Stomach (tissue), 9 donors: ENCODE measurements around the gene AP3B1. TPM values are rescaled to one million over a fixed set of nuclear protein-coding genes. Genes with fewer than 3 reads are reported as not detected.
A peak's percentile ranks its signal among the peaks of the same experiment; 100 is the strongest.

ENCODE experiments used
- DNase-seq, 2 donors: peaks; one replicate each; pipeline versions ENCODE4 v3.0.0 to v3.0.0-alpha.2; 2013 to 2019
- H3K27ac ChIP-seq, 5 donors: fragments of 200-600 bp in 4 of 5; sonication (generic) in 4 of 5; one replicate each; pipeline ENCODE4 v1.5.1; 2013 to 2019; ENCODE audit warnings: mild to moderate bottlenecking in 1 of 5, moderate library complexity in 1 of 5
- H3K27me3 ChIP-seq, 3 donors: fragments of 200-600 bp; sonication (generic); one replicate each; pipeline ENCODE4 v1.5.1; 2017 to 2019; ENCODE audit warnings: mixed run types in 1 of 3
- H3K36me3 ChIP-seq, 4 donors: fragments of 200-600 bp; sonication (generic); 1 replicate in 3 of 4; 2 replicates in 1 of 4; pipeline ENCODE4 v1.5.1; 2016 to 2019
- H3K4me1 ChIP-seq, 4 donors: fragments of 200-600 bp; sonication (generic); one replicate each; pipeline ENCODE4 v1.5.1; 2016 to 2019
- H3K4me3 ChIP-seq, 4 donors: fragments of 200-600 bp; sonication (generic) in 3 of 4; one replicate each; pipeline ENCODE4 v1.5.1; 2016 to 2019; ENCODE audit warnings: mild to moderate bottlenecking in 1 of 4
- H3K9me3 ChIP-seq, 4 donors: fragments of 200-600 bp; sonication (generic); one replicate each; pipeline ENCODE4 v1.5.1; 2016 to 2019
- CTCF ChIP-seq, 7 experiments: fragments of 450-650 bp in 4 of 7; fragments of 200-600 bp in 3 of 7; sonication (generic) in 3 of 7; IDR thresholded peaks; one replicate each; pipeline ENCODE4 v1.5.1; 2016 to 2019; ENCODE audit warnings: antibody characterized with exemption in 7 of 7, control low read depth in 2 of 7, mild to moderate bottlenecking in 1 of 7
- EP300 ChIP-seq: sonication (generic); formaldehyde crosslinking; IDR thresholded peaks from one replicate; pipeline ENCODE4 v1.6.1; 2017; ENCODE audit warnings: antibody characterized with exemption
- POLR2A ChIP-seq, 4 donors: fragments of 450-650 bp; IDR thresholded peaks; one replicate each; pipeline ENCODE4 v1.6.1; 2016; ENCODE audit warnings: antibody characterized with exemption in 4 of 4, control low read depth in 2 of 4, mild to moderate bottlenecking in 1 of 4, moderate library complexity in 1 of 4
- POLR2AphosphoS5 ChIP-seq, 3 donors: sonication (generic); formaldehyde crosslinking; IDR thresholded peaks; one replicate each; pipeline ENCODE4 v1.6.1; 2016; ENCODE audit warnings: antibody characterized with exemption in 3 of 3
- WGBS, 5 donors: extraction: QIAGEN DNeasy Blood & Tissue Kit in 3 of 5; methylation state at CpG; one replicate each; pipeline versions ENCODE4 v1.1.5 to v1.1.7; 2013 to 2018; 5-methylcytosine and 5-hydroxymethylcytosine counted together
- intact Hi-C: fragments of 100-400 bp; cut with DNase I; formaldehyde crosslinking; loops from one replicate; pipeline ENCODE4 v1.15.1; 2023; ENCODE audit warnings: low total_unique reads
- polyA plus RNA-seq, 3 donors: library from polyadenylated mRNA; stranded (reverse); fragments of 200-250 nt; gene quantifications; one replicate each; pipeline ENCODE4 v1.2.3, GENCODE V29; 2013
- total RNA-seq, 5 donors: library from RNA; depleted of rRNA; stranded (reverse); fragments of >200 nt; gene quantifications; one replicate each; pipeline versions ENCODE4 v1.1.0 to v1.2.3, GENCODE V29; 2014 to 2016
- donor health status: healthy with polysubstance abuse.
- donor health status: Bipolar disorder and iron deficiency.
- donor health status: healthy.

Gene AP3B1
- total and polyA plus RNA-seq, 8 donors = 15.2 to 81.0 (median 23.5) TPM

GRCh38 chr5:77960305-77960704 lies 334.2 kb downstream of the AP3B1 start:
- intact Hi-C loops = no loop called here
- no peak for DNase-seq
- TF ChIP-seq EP300 = no peak
- TF ChIP-seq CTCF (IDR thresholded peaks at IDR 0.05) = no peak
- no peak for TF ChIP-seq POLR2AphosphoS5 (IDR thresholded peaks at IDR 0.05)
- no peak for TF ChIP-seq POLR2A (IDR thresholded peaks at IDR 0.05)
- 43 to 78% (median 57%) methylated on average over 1 of the region's 1 CpG for WGBS, 5 donors
- no peak overlapping the region for H3K27ac ChIP-seq
- peaks cover 0 to 5% (median 0%) of the 10 kb centered on the region in 4 donors for H3K9me3 ChIP-seq
- no peak overlapping the region for H3K4me3 ChIP-seq
- no peaks in the 10 kb centered on the region for H3K36me3 ChIP-seq
- H3K27me3 ChIP-seq = peaks cover 0 to 51% (median 29%) of the 10 kb centered on the region in 3 donors
- H3K4me1 ChIP-seq = peaks cover 6 to 12% (median 9%) of the 10 kb centered on the region in 4 donors

- Histone ChIP-seq H3K27me3 (peaks cover 0 to 51% (median 29%) of the 10 kb centered on the region in 3 donors), H3K27ac (no peak overlapping the region), H3K4me1 (peaks cover 6 to 12% (median 9%) of the 10 kb centered on the region in 4 donors), H3K4me3 (no peak overlapping the region), H3K36me3 (no peaks in the 10 kb centered on the region), H3K9me3 (peaks cover 0 to 5% (median 0%) of the 10 kb centered on the region in 4 donors)
- intact Hi-C loops = no loop called here
- no peak for DNase-seq
- 31 to 55% (median 39%) methylated on average over 12 of the region's 12 CpGs for WGBS, 5 donors
- TF ChIP-seq POLR2A (IDR thresholded peaks at IDR 0.05) (no peak), EP300 (no peak), CTCF (IDR thresholded peaks at IDR 0.05) (no peak), POLR2AphosphoS5 (IDR thresholded peaks at IDR 0.05) (no peak)
Measured at GRCh38 chr5:77958642-77959330, 335.7 kb downstream of the AP3B1 start.

GRCh38 chr5:77957931-77958521 lies 336.5 kb downstream of the AP3B1 start:
- Histone ChIP-seq H3K36me3 (no peaks in the 10 kb centered on the region), H3K4me1 (peaks cover 6 to 12% (median 9%) of the 10 kb centered on the region in 4 donors), H3K4me3 (peak overlapping the region in 2 of 4 donors; percentile 13 to 19), H3K9me3 (peaks cover 0 to 5% (median 0%) of the 10 kb centered on the region in 4 donors), H3K27me3 (peaks cover 0 to 46% (median 29%) of the 10 kb centered on the region in 3 donors), H3K27ac (no peak overlapping the region)
- TF ChIP-seq POLR2AphosphoS5 (IDR thresholded peaks at IDR 0.05) (no peak), POLR2A (IDR thresholded peaks at IDR 0.05) (no peak), EP300 (no peak)
- intact Hi-C loops = no loop called here
- DNase-seq = no peak
- 16 to 29% (median 24%) methylated on average over 24 to 38 of the region's 38 CpGs for WGBS, 5 donors

GRCh38 chr5:77957516-77957915 lies 337.0 kb downstream of the AP3B1 start:
- 26 to 45% (median 37%) methylated on average over 20 of the region's 20 CpGs for WGBS, 5 donors
- DNase-seq = no peak
- H3K4me1 ChIP-seq = peaks cover 6 to 12% (median 9%) of the 10 kb centered on the region in 4 donors
- no peaks in the 10 kb centered on the region for H3K36me3 ChIP-seq
- peaks cover 0 to 5% (median 0%) of the 10 kb centered on the region in 4 donors for H3K9me3 ChIP-seq
- intact Hi-C loops = no loop called here
- peaks cover 0 to 43% (median 29%) of the 10 kb centered on the region in 3 donors for H3K27me3 ChIP-seq
- H3K27ac ChIP-seq = no peak overlapping the region
- peak overlapping the region in 1 of 4 donors; percentile 19 for H3K4me3 ChIP-seq
- TF ChIP-seq POLR2AphosphoS5 (IDR thresholded peaks at IDR 0.05) (no peak), POLR2A (IDR thresholded peaks at IDR 0.05) (no peak), EP300 (no peak), CTCF (IDR thresholded peaks at IDR 0.05) (no peak)
